Stimulated activated CD4-positive, alpha-beta T cell treated with anti-CD3 and anti-CD28 coated beads, Interleukin-15, amount 100 ng/mL, for 48 hours (primary cell): ENCODE data around the gene ANXA2R.

ENCODE experiments used
- DNase-seq, 2 donors: peaks; one replicate each; pipeline ENCODE4 v3.0.0-alpha.2; 2020; ENCODE audit warnings: low read depth in 2 of 2

The ANXA2R gene

GRCh38 chr5:43000111-43000840 is 39.8 kb downstream of the ANXA2R start:
- no peak for DNase-seq

DNA sequence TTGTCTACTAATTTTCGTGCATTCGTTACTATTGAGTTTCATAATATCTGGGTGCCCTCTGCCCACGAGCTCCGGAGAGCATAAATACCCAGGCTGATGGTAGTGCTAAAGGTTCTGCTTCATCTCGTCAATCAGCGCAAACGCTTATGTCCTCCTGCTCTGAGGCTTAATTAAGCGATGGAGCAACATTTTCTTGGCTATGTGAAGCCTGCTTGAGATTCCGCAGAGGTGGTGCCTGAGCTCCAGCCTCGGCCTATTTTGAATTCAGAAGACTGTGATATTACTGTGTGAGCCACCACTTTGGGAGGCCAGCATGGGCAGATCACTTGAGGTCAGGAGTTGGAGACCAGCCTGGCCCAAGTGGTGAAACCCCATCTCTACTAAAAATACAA is 44.8 kb downstream of the ANXA2R start:
- no peak for DNase-seq

DNA sequence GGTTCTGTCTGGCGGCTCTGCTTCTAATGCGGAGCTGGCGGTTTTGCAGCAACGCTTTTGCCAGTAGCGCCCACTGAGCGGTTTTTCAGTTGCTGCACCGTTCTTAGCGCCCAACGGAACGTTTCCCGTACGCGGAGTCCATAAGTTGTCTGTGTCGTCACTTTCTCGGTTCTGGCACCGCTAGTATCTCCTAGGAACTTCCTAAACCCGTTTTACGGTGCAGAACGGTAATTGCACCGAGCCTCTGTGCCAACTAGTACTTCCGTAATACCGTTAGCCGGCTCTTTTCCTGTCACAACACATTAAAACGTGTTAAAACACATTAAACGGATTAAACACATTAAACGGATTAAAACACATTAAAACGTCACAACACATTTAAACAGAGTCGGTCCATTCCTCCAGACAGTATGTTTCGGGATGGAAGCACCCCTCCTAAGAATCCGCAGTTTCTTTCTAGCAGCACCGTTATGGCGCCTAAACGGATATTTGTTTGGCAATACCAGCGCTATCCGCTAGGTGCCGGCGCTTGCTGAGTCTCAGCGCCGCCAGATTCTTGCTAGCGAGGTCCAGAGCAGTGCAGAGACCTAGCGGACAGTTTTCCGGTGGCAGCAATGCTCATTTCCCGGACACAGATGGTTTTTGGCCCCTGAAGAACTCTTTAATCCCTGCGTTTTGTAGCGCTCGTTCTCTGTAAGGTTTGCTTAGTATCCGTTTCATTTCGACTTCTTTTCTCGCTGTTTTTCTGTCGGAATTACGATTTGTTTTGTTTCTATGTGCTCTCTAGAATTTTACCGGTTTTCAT is 45.4 kb downstream of the ANXA2R start:
- peak; percentile 74 to 86 for DNase-seq

DNA sequence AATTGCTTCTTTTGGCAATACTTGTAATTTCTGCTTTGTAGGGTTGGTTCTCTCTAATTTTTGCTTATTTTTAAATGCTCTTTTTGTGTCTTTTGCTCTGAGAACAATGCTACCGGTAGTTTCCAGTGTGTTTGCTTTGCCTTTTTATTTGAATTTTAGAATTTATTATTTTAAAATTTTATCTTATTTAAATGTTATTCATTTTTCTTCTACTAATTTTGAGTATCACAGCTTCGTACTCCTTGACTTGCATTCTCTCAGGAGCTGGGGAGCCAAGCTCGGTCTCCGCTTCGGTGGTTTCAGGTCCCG is 45.9 kb downstream of the ANXA2R start:
- no peak for DNase-seq

- peak; percentile 26 to 33 for DNase-seq
Observed at GRCh38 chr5:42993516-42994245, 46.4 kb downstream of the ANXA2R start.

DNA sequence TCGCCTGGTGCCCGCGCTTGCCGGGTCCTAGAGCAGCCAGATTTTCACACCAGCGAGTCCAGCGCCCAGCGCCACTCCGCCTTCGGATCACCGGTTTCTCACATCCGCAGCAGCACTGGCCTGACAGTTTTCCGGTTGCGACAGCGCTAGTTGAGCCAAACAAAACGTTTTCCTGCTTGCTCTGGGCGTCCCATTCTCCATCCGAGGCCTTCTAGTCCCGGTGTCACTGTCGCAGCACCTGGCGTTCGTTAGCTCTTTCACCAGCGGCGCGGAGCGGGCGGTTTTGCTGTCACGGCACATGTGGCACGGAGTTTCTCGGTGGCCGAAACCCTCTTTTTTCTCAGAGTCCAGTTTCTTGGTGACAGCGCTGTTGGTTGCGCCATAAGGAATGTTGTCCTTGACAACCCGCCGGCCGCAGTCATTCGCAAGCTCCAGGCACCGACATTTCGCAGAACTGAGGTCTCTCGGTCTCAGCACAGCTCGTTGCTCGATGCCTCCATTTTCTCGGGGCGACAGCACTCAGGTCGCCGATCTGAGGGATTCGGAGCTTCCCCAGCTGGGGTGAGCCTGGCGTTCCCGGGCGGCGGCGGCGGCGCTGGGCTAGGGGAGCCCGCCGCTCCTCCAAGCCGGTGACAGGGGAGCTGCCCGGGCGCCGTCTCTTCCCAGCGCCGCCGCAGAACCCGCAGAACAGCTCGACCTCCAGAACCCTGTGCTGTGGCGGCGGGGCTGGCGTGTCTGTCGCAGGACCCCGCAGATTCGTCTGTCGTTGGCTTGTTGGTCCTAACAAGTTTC is 47.8 kb downstream of the ANXA2R start:
- DNase-seq, result peak; percentile 48 to 52

- DNase-seq, result no peak
Observed at GRCh38 chr5:42991404-42992087, 48.6 kb downstream of the ANXA2R start.

GRCh38 chr5:42990892-42991291 is 49.2 kb downstream of the ANXA2R start:
- no peak for DNase-seq
